Activated T-helper 17 cell treated with anti-CD3 and anti-CD28 coated beads, Interleukin-2, amount 50 U/mL, for 72 hours (primary cell): ENCODE results near the gene WNT7A. TPM values are rescaled to one million over a fixed set of nuclear protein-coding genes. Genes with fewer than 3 reads are reported as not detected.
A peak's percentile ranks its signal among the peaks of the same experiment; 100 is the strongest.

ENCODE experiments used
- ATAC-seq: fragments of 150-1000 bp; cut with Tn5 transposase; replicated peaks from 2 replicates; pipeline ENCODE4 v1.10.0; 2021; ENCODE audit warnings: mild to moderate bottlenecking, moderate library complexity
- H3K27ac Mint-ChIP-seq: one replicate; pipeline ENCODE4 v1.8.0; 2022; ENCODE audit warnings: mixed read lengths
- H3K27me3 Mint-ChIP-seq: one replicate; pipeline ENCODE4 v1.8.0; 2022; ENCODE audit warnings: mixed read lengths
- H3K36me3 Mint-ChIP-seq: one replicate; pipeline ENCODE4 v1.8.0; 2022; ENCODE audit warnings: low read depth, mild to moderate bottlenecking, mixed read lengths
- H3K4me1 Mint-ChIP-seq: one replicate; pipeline ENCODE4 v1.8.0; 2022; ENCODE audit warnings: mixed read lengths
- H3K4me3 Mint-ChIP-seq: one replicate; pipeline ENCODE4 v1.8.0; 2022; ENCODE audit warnings: mild to moderate bottlenecking, mixed read lengths
- H3K9me3 Mint-ChIP-seq: one replicate; pipeline ENCODE4 v1.8.0; 2022; ENCODE audit warnings: mixed read lengths
- total RNA-seq, 2 donors: library from RNA; stranded (reverse); gene quantifications; one replicate each; pipeline ENCODE4 v1.2.3, GENCODE V29; 2022

The WNT7A gene
- total RNA-seq, 2 donors from 2014 or later, result 0.11 to 0.29 TPM

DNA sequence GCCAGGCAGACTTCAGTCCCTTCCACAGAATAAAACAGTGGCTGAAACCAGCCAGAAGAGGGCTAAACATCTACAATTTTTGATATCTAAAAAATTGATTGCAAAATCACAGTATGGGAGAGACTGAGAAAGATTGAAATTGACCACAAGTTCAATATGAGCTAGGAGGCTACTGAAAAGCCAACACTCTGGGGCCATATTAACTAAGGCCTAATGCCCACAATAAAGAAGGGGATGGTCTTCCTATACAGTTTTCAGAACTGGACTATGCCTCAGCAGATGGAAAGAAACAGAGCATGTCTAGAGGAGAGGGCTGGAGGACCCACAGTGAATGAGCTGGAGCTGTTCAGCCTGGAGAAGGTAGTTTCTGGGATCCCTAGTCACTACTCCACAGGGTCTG lies 53.2 kb downstream of the WNT7A start:
- no peak for ATAC-seq
- Mint-ChIP-seq H3K36me3 (peaks cover 4% of the 10 kb centered on the region), H3K9me3 (no peaks in the 10 kb centered on the region), H3K27me3 (no peaks in the 10 kb centered on the region), H3K27ac (peak overlapping the region; percentile 13), H3K4me1 (peaks cover 9% of the 10 kb centered on the region), H3K4me3 (no peak overlapping the region)

DNA sequence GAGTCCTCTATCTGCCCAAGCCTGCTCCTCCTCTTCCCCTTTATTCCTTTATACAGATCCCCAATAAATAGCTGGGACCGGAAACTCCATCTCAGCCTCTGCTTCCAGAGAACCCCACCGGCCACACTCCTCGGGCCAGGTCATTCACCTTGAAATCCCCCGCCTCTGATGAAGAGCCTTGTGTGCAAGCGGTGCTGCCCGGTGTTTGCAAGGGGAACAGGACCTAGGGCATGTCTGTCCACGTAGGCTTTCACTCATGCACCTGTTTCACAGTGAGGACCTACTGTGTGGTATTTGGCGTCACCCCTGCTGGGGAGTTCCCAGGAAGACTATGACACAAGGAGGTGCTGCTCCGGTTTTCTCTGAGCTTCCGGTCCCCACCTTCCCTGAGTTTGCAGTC lies 54.0 kb downstream of the WNT7A start:
- Mint-ChIP-seq H3K4me3 (no peak overlapping the region), H3K36me3 (peaks cover 4% of the 10 kb centered on the region), H3K27me3 (no peaks in the 10 kb centered on the region), H3K4me1 (peaks cover 9% of the 10 kb centered on the region), H3K27ac (peak overlapping the region; percentile 13), H3K9me3 (no peaks in the 10 kb centered on the region)
- no peak for ATAC-seq

DNA sequence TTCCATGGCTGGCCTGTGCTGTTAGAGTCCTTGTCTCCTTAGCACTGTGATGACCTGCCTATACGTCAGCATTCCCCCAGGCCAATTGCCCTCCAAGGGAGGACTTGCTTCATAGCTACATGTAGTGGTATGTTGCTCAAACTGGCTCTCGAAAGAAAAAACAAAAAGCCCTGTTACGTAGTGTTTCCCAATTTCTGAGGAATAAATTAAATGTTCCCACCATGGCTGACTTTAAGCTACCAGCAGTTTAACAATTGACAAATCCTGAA lies 54.6 kb downstream of the WNT7A start:
- no peaks in the 10 kb centered on the region for H3K27me3 Mint-ChIP-seq
- H3K4me1 Mint-ChIP-seq, result peaks cover 4% of the 10 kb centered on the region
- no peak overlapping the region for H3K27ac Mint-ChIP-seq
- H3K36me3 Mint-ChIP-seq, result peaks cover 6% of the 10 kb centered on the region
- H3K9me3 Mint-ChIP-seq, result no peaks in the 10 kb centered on the region
- no peak overlapping the region for H3K4me3 Mint-ChIP-seq
- ATAC-seq, result no peak

DNA sequence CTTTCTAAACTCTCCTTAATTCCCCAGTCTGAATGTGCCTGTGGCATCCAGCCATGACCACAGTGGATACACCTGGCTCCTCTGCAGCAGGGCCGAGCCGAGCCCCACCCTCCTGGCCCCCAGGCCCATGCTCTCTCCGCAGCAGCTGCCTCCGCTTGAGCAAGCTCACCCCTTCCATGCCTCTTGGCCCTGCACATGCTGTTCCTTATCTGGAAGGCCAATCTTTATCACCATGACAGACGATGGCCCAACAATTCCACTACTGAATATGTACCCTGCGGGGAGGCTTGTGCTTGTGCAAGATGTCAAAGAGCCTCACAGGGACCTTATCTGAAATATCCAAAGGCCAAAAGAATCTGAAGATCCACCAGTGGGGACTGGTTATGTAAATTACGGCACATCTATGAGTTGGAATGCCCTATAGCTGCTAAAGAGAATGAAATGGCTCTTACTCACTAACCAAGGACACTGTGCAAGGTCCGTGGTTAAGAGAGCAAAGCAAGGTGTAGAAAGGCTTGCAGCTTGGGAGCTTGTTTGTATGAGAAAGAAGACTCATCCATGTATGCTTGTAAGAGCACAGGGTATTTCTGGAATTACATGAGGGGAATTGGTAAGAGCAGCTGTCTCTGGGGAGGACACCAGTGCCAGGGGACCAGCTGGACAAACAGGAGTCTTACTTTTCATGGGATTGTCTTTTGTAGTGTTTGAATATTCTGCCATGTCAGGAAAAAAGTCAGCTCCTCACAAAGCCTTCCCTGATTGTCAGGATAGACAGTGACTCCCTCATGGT lies 55.2 kb downstream of the WNT7A start:
- H3K27me3 Mint-ChIP-seq, result no peaks in the 10 kb centered on the region
- H3K27ac Mint-ChIP-seq, result no peak overlapping the region
- peaks cover 11% of the 10 kb centered on the region for H3K36me3 Mint-ChIP-seq
- no peak for ATAC-seq
- H3K9me3 Mint-ChIP-seq, result no peaks in the 10 kb centered on the region
- no peak overlapping the region for H3K4me3 Mint-ChIP-seq
- H3K4me1 Mint-ChIP-seq, result peaks cover 4% of the 10 kb centered on the region

DNA sequence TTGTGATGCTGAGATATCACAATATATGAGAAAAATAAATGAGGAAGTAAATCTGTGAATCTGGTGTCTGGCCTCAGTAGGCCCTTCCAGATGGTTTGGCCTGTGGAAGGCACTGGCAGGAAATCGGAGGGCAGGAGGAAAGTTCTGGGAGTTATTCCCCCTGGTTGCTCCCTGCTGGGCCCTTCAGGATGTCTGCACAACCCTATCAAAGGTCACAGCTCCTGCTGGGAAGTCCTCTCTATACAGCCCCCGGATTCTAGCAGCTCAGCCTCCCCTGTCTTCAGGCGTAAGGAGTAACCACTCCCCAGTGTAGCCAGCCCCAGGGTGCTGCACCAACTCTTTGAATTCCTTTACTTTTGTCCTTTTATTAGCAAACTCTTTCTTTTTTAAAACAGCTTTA lies 56.2 kb downstream of the WNT7A start:
- no peak overlapping the region for H3K4me3 Mint-ChIP-seq
- no peak overlapping the region for H3K27ac Mint-ChIP-seq
- no peaks in the 10 kb centered on the region for H3K9me3 Mint-ChIP-seq
- peaks cover 21% of the 10 kb centered on the region for H3K36me3 Mint-ChIP-seq
- no peak for ATAC-seq
- no peaks in the 10 kb centered on the region for H3K27me3 Mint-ChIP-seq
- H3K4me1 Mint-ChIP-seq, result peaks cover 4% of the 10 kb centered on the region

DNA sequence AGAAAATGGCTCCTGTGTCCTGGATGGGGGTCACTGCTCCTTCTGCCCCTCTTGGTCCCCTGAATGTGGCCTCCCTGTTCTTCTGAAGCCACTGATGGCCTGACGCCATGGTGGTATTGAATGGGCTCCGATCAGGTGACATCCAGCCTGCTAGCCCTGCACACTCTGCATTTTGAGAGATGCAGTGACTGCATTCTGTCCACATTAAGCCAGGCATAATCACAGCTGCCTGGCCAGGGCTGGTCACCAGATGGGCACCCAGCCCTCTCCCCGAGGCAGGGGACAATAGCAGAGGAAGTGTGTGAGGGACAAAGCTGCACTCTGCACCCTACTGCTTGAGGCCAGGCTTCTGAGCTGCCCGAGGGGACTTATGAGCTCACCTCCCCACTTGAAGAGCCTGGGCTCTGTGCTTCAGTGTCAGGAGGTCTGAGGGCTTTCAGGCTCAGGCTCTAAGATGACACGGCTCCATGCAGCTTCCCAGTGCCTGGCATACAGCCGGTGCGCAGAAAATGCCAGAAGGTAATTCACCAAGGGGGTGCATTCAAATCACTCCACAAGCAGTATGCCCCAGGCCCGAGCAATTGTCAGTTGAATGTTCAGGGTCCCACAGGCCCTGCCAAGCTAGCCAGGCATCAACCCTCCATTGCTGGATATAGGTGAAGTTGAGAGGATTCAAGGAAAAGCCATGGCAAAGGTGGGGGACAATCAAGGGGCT lies 56.8 kb downstream of the WNT7A start:
- Mint-ChIP-seq H3K36me3 (peaks cover 28% of the 10 kb centered on the region), H3K27me3 (no peaks in the 10 kb centered on the region), H3K4me1 (peaks cover 4% of the 10 kb centered on the region), H3K4me3 (no peak overlapping the region), H3K9me3 (no peaks in the 10 kb centered on the region), H3K27ac (no peak overlapping the region)
- ATAC-seq, result no peak

DNA sequence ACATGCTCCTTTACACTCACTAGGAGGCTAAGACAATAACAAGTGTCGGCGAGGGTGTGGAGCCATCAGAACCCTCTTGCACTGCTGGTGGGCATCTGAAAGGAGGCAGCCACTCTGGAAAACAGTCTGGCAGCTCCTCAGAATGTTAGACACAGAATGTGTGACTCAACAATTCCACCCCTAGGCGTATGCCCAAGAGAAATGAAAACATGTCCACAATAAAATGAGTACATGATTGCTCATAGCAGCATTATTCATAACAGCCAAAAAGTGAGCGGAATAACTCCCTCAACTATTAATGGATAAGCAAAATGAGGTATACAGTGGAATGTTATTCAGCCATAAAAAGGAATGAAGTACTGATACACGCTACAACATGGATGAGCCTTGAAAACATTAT lies 57.8 kb downstream of the WNT7A start:
- peaks cover 38% of the 10 kb centered on the region for H3K36me3 Mint-ChIP-seq
- peaks cover 2% of the 10 kb centered on the region for H3K9me3 Mint-ChIP-seq
- peaks cover 4% of the 10 kb centered on the region for H3K4me1 Mint-ChIP-seq
- H3K27ac Mint-ChIP-seq, result peak overlapping the region; percentile 60
- ATAC-seq, result peak; percentile 81
- H3K4me3 Mint-ChIP-seq, result no peak overlapping the region
- H3K27me3 Mint-ChIP-seq, result no peaks in the 10 kb centered on the region

DNA sequence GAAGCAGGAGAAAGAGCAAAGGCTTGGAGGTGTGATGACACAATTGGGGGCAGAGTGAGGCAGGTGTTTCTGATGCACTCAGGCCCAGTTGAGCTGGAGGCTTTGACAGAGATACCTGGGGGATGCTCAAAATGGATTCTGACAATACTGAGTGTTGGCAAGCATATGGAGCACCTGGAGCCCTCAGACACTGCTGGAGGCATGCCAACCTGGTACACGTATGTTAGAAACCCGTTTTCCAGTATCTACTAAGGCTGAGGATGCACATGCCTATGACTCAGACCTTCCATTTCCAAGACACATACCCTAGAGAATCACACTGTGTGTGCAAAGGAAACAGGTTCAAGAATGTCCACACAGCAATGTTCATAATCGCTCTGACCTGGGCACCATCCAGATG lies 58.7 kb downstream of the WNT7A start:
- H3K27me3 Mint-ChIP-seq, result no peaks in the 10 kb centered on the region
- peaks cover 47% of the 10 kb centered on the region for H3K36me3 Mint-ChIP-seq
- H3K4me3 Mint-ChIP-seq, result no peak overlapping the region
- peaks cover 4% of the 10 kb centered on the region for H3K4me1 Mint-ChIP-seq
- peaks cover 10% of the 10 kb centered on the region for H3K9me3 Mint-ChIP-seq
- peak overlapping the region; percentile 60 for H3K27ac Mint-ChIP-seq
- ATAC-seq, result peak; percentile 18

DNA sequence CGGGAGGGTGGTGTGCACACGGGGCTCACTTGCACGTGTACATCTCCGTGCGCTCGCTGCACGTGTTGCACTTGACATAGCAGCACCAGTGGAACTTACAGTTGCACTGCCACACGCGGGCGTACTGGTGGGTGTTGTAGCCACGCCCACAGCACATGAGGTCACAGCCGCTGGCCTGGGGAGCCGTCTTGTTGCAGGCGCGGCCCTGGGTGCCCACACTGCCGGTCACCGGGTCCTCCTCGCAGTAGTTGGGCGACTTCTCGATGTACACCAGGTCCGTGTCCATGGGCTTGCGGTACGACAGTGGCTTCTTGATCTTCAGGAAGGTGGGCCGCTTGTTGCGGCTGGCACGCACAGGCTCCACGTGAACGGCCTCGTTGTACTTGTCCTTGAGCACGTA lies 61.0 kb downstream of the WNT7A start:
- Mint-ChIP-seq H3K36me3 (peaks cover 54% of the 10 kb centered on the region), H3K27ac (no peak overlapping the region), H3K4me3 (no peak overlapping the region), H3K9me3 (peaks cover 10% of the 10 kb centered on the region), H3K4me1 (peaks cover 4% of the 10 kb centered on the region), H3K27me3 (no peaks in the 10 kb centered on the region)
- ATAC-seq, result no peak

DNA sequence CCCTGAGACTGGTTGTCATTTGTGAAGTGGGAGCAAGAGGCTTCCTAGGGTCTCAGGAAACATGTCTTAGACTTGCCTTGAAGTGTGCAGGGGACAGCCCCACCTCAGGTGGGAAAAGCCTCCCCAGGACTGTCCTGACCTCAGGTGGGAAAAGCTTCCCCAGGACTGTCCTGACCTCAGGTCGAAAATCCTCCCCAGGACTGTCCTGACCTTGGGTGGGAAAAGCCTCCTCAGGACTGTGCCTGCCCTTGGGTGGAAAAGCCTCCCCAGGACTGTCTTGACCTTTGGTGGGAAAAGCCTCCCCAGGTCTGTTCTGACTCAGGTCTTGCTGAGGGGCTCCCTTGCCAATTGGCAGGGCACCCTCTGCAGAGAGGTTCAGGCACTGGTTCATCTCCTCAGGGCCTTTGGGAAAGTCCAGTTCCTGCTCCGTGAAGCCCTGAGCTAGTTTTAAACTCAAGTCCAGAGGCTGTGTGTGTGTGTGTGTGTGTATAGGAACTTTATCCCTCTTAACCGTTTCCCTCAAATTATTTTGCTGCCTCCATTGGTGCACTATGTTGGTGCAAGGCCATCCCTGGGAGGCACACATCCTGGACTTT lies 64.7 kb downstream of the WNT7A start:
- peaks cover 10% of the 10 kb centered on the region for H3K9me3 Mint-ChIP-seq
- no peak overlapping the region for H3K4me3 Mint-ChIP-seq
- H3K27ac Mint-ChIP-seq, result no peak overlapping the region
- H3K27me3 Mint-ChIP-seq, result no peaks in the 10 kb centered on the region
- ATAC-seq, result no peak
- H3K4me1 Mint-ChIP-seq, result no peaks in the 10 kb centered on the region
- peaks cover 53% of the 10 kb centered on the region for H3K36me3 Mint-ChIP-seq

DNA sequence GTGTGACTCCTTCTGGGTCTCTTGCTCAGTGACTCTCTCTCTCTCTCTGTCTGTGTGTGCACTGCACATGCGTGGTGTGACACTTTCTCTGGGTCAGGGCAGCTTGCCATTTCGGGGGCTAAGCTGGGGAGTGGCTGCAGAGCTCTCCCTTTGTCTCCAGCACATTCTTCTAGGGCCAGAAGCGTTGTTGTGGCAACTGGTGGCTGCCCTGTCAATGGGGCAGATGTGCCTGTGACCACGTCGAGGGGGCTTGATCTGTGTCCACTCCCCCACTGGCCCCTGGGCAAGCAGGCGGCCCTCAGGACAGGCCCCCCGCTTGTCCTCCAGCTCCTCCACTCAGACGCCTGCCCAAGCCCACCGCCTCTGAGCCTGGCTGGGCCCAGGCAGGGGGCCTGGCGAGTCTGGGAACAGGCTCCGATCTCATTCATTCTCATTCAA lies 67.8 kb downstream of the WNT7A start:
- peaks cover 21% of the 10 kb centered on the region for H3K36me3 Mint-ChIP-seq
- H3K9me3 Mint-ChIP-seq, result peaks cover 13% of the 10 kb centered on the region
- H3K4me1 Mint-ChIP-seq, result no peaks in the 10 kb centered on the region
- H3K27ac Mint-ChIP-seq, result no peak overlapping the region
- no peak for ATAC-seq
- peaks cover 5% of the 10 kb centered on the region for H3K27me3 Mint-ChIP-seq
- no peak overlapping the region for H3K4me3 Mint-ChIP-seq

DNA sequence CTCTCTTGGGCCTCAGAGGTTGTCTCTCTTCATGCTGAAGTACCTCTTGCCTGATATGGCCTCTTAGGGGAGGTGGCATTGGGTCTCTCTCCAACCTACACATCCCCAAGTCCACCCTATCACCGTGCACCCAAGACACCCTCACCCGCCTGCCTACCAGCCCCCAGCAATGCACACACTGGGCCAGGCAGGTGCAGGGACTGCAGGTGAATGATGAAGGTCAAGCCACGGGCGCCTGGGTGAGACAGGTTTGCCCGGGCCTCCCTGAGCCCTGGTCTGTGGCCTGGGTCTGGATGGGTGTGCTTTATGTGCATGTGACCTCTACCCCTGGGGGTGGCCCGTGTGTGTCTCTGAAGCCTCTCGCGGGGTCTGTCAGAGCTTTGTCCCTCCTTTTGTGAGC lies 68.3 kb downstream of the WNT7A start:
- peaks cover 5% of the 10 kb centered on the region for H3K27me3 Mint-ChIP-seq
- no peaks in the 10 kb centered on the region for H3K4me1 Mint-ChIP-seq
- ATAC-seq, result no peak
- no peak overlapping the region for H3K4me3 Mint-ChIP-seq
- no peak overlapping the region for H3K27ac Mint-ChIP-seq
- peaks cover 9% of the 10 kb centered on the region for H3K9me3 Mint-ChIP-seq
- H3K36me3 Mint-ChIP-seq, result peaks cover 17% of the 10 kb centered on the region

DNA sequence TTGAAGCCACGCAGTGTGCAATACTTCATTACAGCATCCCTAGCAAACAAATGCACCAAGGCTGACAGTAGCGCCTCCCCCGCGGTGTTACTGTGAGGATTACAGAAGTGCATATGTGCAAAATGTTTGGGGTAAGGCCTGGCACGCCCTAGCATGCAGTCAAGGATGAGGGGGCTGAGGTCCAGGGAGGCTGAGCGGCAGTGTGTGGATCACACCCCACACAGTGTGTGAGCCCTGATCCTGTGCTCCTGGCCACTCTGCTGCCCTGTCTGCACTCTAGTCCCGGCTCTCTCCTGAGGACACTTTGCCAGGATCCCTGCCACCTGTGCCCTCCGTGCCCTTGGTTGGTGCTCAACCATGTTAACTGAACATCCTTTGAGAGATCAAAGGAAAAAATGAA lies 71.3 kb downstream of the WNT7A start:
- Mint-ChIP-seq H3K27ac (no peak overlapping the region), H3K36me3 (peaks cover 5% of the 10 kb centered on the region), H3K4me3 (no peak overlapping the region), H3K27me3 (peaks cover 5% of the 10 kb centered on the region), H3K4me1 (no peaks in the 10 kb centered on the region), H3K9me3 (peaks cover 5% of the 10 kb centered on the region)
- ATAC-seq, result no peak

DNA sequence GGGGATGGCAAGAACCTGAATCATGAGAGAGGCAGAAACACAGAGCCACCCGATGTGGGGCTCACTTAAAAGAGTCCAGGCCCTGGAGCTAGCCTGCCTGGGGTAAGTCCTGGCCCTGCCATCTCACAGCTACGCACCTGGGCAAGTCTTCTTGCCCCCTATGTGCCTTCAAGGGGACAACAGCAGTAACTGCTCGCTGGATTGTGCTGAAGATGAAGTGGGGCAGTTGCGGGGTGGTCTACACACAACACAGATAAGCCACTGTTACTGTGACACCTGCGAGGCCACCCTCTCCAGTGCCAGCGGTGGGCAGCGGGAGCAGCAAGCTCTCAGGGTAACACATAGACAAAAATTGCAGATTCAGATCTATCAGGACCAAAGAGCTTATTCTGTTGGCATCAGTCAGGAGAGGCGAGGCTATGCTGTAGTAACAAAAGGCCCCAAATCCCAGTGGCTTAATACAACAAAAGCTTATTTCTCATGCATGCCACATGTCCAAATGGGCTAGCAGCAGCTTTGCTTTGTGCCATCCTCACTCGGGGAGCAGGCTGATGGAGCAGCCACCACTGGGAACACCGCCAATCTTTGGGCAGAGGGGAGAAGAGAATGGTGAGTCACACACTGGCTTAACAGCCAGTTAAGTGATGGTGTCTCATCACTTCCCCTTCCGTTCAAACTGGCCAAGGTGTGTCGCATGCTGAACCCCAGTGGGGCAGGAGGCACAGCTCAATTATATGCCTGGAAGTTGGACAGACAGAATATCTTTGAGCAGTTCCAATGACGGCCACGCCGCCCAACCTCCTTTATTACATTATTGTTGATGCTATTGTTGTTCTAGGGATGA lies 78.3 kb downstream of the WNT7A start:
- ATAC-seq, result no peak
- Mint-ChIP-seq H3K27ac (no peak overlapping the region), H3K4me3 (no peak overlapping the region), H3K36me3 (no peaks in the 10 kb centered on the region), H3K27me3 (peaks cover 10% of the 10 kb centered on the region), H3K9me3 (no peaks in the 10 kb centered on the region), H3K4me1 (no peaks in the 10 kb centered on the region)
